ENCODE measurements around the gene MEIKIN. TPM values are rescaled to one million over a fixed set of nuclear protein-coding genes. Genes with fewer than 3 reads are reported as not detected.

Gene MEIKIN
- total and polyA plus RNA-seq, 2 of the 13 experiments (the other 11 are each of a cell fraction or from before 2014, with no cell fraction given) = not detected

DNA sequence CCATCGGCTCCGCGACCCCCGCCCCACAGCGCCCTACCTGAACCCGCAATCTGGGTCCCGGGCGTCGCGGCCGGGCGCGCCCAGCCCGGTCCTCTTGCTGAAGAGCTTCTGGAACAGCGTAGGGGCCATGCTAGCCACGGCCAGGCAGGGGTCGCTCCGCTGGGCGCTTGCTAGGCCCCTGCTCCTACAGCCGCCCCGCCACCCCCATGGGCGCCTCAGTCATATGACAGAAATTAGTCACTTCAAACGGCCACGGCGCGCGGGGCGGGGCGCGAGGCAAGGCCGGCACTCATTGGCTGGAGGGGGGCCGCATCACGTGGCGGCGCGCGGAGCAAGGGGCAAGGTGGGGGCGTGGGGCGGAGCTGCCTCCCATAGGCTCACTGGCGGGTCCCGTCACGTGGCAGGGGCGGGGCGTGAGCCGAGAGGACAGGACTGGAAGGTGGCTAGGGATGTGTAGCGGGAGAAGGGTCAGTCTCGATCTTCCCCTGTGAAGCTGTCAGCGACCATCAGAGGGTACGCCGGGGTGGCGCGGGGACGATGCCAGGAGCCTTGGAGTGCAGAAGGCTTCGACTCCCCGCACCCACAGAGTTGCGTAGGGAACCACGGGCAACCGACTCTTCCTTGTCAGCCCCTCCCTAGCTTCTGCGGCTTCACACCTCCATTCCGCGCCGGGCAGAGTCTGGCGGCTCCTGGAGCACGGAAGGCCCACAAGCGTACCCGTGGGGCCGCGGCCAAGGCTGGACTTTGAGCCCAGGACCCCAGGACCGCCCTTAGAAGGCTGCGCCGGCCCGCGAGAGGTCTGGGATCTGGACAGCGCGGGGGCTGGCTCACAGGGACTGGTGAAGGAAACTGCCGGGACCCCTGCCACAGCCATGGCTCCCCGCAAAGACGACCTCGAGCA lies 148.4 kb downstream of the MEIKIN start, which contains the start of gene FNIP1 (continued):
- TF ChIP-seq, protein P1, sequence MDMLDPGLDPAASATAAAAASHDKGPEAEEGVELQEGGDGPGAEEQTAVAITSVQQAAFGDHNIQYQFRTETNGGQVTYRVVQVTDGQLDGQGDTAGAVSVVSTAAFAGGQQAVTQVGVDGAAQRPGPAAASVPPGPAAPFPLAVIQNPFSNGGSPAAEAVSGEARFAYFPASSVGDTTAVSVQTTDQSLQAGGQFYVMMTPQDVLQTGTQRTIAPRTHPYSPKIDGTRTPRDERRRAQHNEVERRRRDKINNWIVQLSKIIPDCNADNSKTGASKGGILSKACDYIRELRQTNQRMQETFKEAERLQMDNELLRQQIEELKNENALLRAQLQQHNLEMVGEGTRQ (IDR thresholded peaks at IDR 0.05; ENCODE audit: low read depth, low read length) = peak; percentile 95
- TF ChIP-seq, protein P1 (CRISPR knock-in tag; IDR thresholded peaks at IDR 0.05; ENCODE audit: borderline replicate concordance) = peak; percentile 99
- TF ChIP-seq SMAD9 (CRISPR knock-in tag; IDR thresholded peaks at IDR 0.05) (no peak), FOXP1 (IDR thresholded peaks at IDR 0.05) (no peak), FOXP1 (CRISPR knock-in tag; IDR thresholded peaks at IDR 0.05) (0 out of 2 replicates have a peak, but pooled peaks have one; percentile 12), ZNF552 (CRISPR knock-in tag; IDR thresholded peaks at IDR 0.05; ENCODE audit: borderline replicate concordance) (peak; percentile 24; the same call in 1 of the 2 replicates), NR1H2 (CRISPR knock-in tag; IDR thresholded peaks at IDR 0.05; ENCODE audit: borderline replicate concordance, low read depth) (no peak), PRMT3 (CRISPR knock-in tag; IDR thresholded peaks at IDR 0.05; ENCODE audit: borderline replicate concordance, low read depth) (0 out of 2 replicates have a peak, but pooled peaks have one; percentile 31), ZNF720 (CRISPR knock-in tag; IDR thresholded peaks at IDR 0.05) (no peak), KAT8 (CRISPR knock-in tag; IDR thresholded peaks at IDR 0.05) (peak; percentile 85), TCF7 (IDR thresholded peaks at IDR 0.05; ENCODE audit: low read depth) (peak; percentile 71; the same call in 1 of the 2 replicates), HMGA1 (CRISPR knock-in tag; conservative IDR thresholded peaks at IDR 0.05) (no peak), PITX1 (CRISPR knock-in tag; IDR thresholded peaks at IDR 0.05) (no peak; the same call in 1 of the 2 replicates)
- TF ChIP-seq, protein P2, sequence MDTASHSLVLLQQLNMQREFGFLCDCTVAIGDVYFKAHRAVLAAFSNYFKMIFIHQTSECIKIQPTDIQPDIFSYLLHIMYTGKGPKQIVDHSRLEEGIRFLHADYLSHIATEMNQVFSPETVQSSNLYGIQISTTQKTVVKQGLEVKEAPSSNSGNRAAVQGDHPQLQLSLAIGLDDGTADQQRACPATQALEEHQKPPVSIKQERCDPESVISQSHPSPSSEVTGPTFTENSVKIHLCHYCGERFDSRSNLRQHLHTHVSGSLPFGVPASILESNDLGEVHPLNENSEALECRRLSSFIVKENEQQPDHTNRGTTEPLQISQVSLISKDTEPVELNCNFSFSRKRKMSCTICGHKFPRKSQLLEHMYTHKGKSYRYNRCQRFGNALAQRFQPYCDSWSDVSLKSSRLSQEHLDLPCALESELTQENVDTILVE (CRISPR knock-in tag; IDR thresholded peaks at IDR 0.05) = peak; percentile 53; the same call in 1 of the 2 replicates
- TF ChIP-seq, protein P3, sequence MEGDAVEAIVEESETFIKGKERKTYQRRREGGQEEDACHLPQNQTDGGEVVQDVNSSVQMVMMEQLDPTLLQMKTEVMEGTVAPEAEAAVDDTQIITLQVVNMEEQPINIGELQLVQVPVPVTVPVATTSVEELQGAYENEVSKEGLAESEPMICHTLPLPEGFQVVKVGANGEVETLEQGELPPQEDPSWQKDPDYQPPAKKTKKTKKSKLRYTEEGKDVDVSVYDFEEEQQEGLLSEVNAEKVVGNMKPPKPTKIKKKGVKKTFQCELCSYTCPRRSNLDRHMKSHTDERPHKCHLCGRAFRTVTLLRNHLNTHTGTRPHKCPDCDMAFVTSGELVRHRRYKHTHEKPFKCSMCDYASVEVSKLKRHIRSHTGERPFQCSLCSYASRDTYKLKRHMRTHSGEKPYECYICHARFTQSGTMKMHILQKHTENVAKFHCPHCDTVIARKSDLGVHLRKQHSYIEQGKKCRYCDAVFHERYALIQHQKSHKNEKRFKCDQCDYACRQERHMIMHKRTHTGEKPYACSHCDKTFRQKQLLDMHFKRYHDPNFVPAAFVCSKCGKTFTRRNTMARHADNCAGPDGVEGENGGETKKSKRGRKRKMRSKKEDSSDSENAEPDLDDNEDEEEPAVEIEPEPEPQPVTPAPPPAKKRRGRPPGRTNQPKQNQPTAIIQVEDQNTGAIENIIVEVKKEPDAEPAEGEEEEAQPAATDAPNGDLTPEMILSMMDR (CRISPR knock-in tag; IDR thresholded peaks at IDR 0.05) = peak; percentile 31
- TF ChIP-seq, protein P4, sequence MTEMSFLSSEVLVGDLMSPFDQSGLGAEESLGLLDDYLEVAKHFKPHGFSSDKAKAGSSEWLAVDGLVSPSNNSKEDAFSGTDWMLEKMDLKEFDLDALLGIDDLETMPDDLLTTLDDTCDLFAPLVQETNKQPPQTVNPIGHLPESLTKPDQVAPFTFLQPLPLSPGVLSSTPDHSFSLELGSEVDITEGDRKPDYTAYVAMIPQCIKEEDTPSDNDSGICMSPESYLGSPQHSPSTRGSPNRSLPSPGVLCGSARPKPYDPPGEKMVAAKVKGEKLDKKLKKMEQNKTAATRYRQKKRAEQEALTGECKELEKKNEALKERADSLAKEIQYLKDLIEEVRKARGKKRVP (CRISPR knock-in tag; IDR thresholded peaks at IDR 0.05) = peak in 1 of 2 experiments; percentile 71; a peak in 2 of 4 replicates
- TF ChIP-seq, protein P5, sequence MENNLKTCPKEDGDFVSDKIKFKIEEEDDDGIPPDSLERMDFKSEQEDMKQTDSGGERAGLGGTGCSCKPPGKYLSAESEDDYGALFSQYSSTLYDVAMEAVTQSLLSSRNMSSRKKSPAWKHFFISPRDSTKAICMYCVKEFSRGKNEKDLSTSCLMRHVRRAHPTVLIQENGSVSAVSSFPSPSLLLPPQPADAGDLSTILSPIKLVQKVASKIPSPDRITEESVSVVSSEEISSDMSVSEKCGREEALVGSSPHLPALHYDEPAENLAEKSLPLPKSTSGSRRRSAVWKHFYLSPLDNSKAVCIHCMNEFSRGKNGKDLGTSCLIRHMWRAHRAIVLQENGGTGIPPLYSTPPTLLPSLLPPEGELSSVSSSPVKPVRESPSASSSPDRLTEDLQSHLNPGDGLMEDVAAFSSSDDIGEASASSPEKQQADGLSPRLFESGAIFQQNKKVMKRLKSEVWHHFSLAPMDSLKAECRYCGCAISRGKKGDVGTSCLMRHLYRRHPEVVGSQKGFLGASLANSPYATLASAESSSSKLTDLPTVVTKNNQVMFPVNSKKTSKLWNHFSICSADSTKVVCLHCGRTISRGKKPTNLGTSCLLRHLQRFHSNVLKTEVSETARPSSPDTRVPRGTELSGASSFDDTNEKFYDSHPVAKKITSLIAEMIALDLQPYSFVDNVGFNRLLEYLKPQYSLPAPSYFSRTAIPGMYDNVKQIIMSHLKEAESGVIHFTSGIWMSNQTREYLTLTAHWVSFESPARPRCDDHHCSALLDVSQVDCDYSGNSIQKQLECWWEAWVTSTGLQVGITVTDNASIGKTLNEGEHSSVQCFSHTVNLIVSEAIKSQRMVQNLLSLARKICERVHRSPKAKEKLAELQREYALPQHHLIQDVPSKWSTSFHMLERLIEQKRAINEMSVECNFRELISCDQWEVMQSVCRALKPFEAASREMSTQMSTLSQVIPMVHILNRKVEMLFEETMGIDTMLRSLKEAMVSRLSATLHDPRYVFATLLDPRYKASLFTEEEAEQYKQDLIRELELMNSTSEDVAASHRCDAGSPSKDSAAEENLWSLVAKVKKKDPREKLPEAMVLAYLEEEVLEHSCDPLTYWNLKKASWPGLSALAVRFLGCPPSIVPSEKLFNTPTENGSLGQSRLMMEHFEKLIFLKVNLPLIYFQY (CRISPR knock-in tag; IDR thresholded peaks at IDR 0.05; ENCODE audit: borderline replicate concordance) = no peak; the same call in 1 of the 2 replicates
- TF ChIP-seq, protein P6, sequence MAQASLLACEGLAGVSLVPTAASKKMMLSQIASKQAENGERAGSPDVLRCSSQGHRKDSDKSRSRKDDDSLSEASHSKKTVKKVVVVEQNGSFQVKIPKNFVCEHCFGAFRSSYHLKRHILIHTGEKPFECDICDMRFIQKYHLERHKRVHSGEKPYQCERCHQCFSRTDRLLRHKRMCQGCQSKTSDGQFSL (CRISPR knock-in tag; IDR thresholded peaks at IDR 0.05) = peak; percentile 64
